ENCODE measurements around the gene CXCL8.
"Not testable (repeated sequence)": the region's sequence is repeated elsewhere in the genome, so short reads cannot be mapped to it uniquely, and the experiment has no call there.

Gene CXCL8

GRCh38 chr4:73740353-73740778, at the start of gene CXCL8:
Gene CXCL8 (plus strand): TSS chr4:73740569. CDS start chr4:73740659, 90 bp downstream.
- Mint-ChIP-seq H3K27ac (ENCODE audit: low read depth) (no peak within 1 kb of the TSS), H3K27me3 (no peaks in the 10 kb centered on the region), H3K4me3 (no peak within 1 kb of the TSS), H3K4me1 (no peaks in the 10 kb centered on the region), H3K36me3 (ENCODE audit: insufficient read depth) (no peaks in the 10 kb centered on the region), H3K9me3 (peaks cover 6% of the 10 kb centered on the region)
- DNase-seq (ENCODE audit: low spot score in 2 of 2), result no peak
- no peak for ATAC-seq (replicated peaks; ENCODE audit: extremely low read depth, poor library complexity, severe bottlenecking)

- DNase-seq (ENCODE audit: low spot score in 2 of 2); H3K27ac Mint-ChIP-seq (ENCODE audit: low read depth); H3K4me1 Mint-ChIP-seq; H3K36me3 Mint-ChIP-seq (ENCODE audit: insufficient read depth); ATAC-seq (replicated peaks; ENCODE audit: extremely low read depth, poor library complexity, severe bottlenecking); H3K4me3 Mint-ChIP-seq; H3K27me3 Mint-ChIP-seq: not testable (repeated sequence)
- H3K9me3 Mint-ChIP-seq, result peaks cover 17% of the 10 kb centered on the region
These were observed 49.2 kb upstream of the CXCL8 start for GRCh38 chr4:73691201-73691600.

- H3K27me3 Mint-ChIP-seq, result no peaks in the 10 kb centered on the region
- no peaks in the 10 kb centered on the region for H3K4me1 Mint-ChIP-seq
- ATAC-seq (replicated peaks; ENCODE audit: extremely low read depth, poor library complexity, severe bottlenecking), result no peak
- no peak overlapping the region for H3K27ac Mint-ChIP-seq (ENCODE audit: low read depth)
- peaks cover 13% of the 10 kb centered on the region for H3K9me3 Mint-ChIP-seq
- H3K4me3 Mint-ChIP-seq, result no peak overlapping the region
- DNase-seq (ENCODE audit: low spot score in 2 of 2), result no peak
- H3K36me3 Mint-ChIP-seq (ENCODE audit: insufficient read depth), result no peaks in the 10 kb centered on the region
These were observed 48.6 kb upstream of the CXCL8 start for GRCh38 chr4:73691759-73692158.

GRCh38 chr4:73692254-73692653, 48.1 kb upstream of the CXCL8 start:
- Mint-ChIP-seq H3K27me3 (no peaks in the 10 kb centered on the region), H3K27ac (ENCODE audit: low read depth) (no peak overlapping the region), H3K4me3 (no peak overlapping the region), H3K9me3 (peaks cover 13% of the 10 kb centered on the region), H3K36me3 (ENCODE audit: insufficient read depth) (no peaks in the 10 kb centered on the region), H3K4me1 (no peaks in the 10 kb centered on the region)
- no peak for ATAC-seq (replicated peaks; ENCODE audit: extremely low read depth, poor library complexity, severe bottlenecking)
- no peak for DNase-seq (ENCODE audit: low spot score in 2 of 2)

GRCh38 chr4:73692701-73693100, 47.7 kb upstream of the CXCL8 start:
- Mint-ChIP-seq H3K27me3 (no peaks in the 10 kb centered on the region), H3K4me3 (no peak overlapping the region), H3K4me1 (no peaks in the 10 kb centered on the region), H3K27ac (ENCODE audit: low read depth) (no peak overlapping the region), H3K9me3 (peaks cover 13% of the 10 kb centered on the region), H3K36me3 (ENCODE audit: insufficient read depth) (no peaks in the 10 kb centered on the region)
- ATAC-seq (replicated peaks; ENCODE audit: extremely low read depth, poor library complexity, severe bottlenecking) (no peak), DNase-seq (ENCODE audit: low spot score in 2 of 2) (no peak)

GRCh38 chr4:73693811-73694210, 46.6 kb upstream of the CXCL8 start:
- Mint-ChIP-seq H3K9me3 (peaks cover 13% of the 10 kb centered on the region), H3K27ac (ENCODE audit: low read depth) (no peak overlapping the region), H3K27me3 (no peaks in the 10 kb centered on the region), H3K36me3 (ENCODE audit: insufficient read depth) (no peaks in the 10 kb centered on the region), H3K4me3 (no peak overlapping the region), H3K4me1 (no peaks in the 10 kb centered on the region)
- no peak for DNase-seq (ENCODE audit: low spot score in 2 of 2)
- no peak for ATAC-seq (replicated peaks; ENCODE audit: extremely low read depth, poor library complexity, severe bottlenecking)

- Mint-ChIP-seq H3K27me3 (no peaks in the 10 kb centered on the region), H3K27ac (ENCODE audit: low read depth) (no peak overlapping the region), H3K36me3 (ENCODE audit: insufficient read depth) (no peaks in the 10 kb centered on the region), H3K4me3 (no peak overlapping the region), H3K4me1 (no peaks in the 10 kb centered on the region), H3K9me3 (no peaks in the 10 kb centered on the region)
- ATAC-seq (replicated peaks; ENCODE audit: extremely low read depth, poor library complexity, severe bottlenecking), result no peak
- no peak for DNase-seq (ENCODE audit: low spot score in 2 of 2)
These were observed 42.2 kb upstream of the CXCL8 start for GRCh38 chr4:73698217-73698616.

- Mint-ChIP-seq H3K36me3 (ENCODE audit: insufficient read depth) (no peaks in the 10 kb centered on the region), H3K4me1 (no peaks in the 10 kb centered on the region), H3K27me3 (no peaks in the 10 kb centered on the region), H3K27ac (ENCODE audit: low read depth) (no peak overlapping the region), H3K4me3 (no peak overlapping the region), H3K9me3 (no peaks in the 10 kb centered on the region)
- no peak for DNase-seq (ENCODE audit: low spot score in 2 of 2)
- no peak for ATAC-seq (replicated peaks; ENCODE audit: extremely low read depth, poor library complexity, severe bottlenecking)
These were observed 39.3 kb upstream of the CXCL8 start for GRCh38 chr4:73701116-73701515.

GRCh38 chr4:73702796-73703287, 37.5 kb upstream of the CXCL8 start:
- H3K9me3 Mint-ChIP-seq, result no peaks in the 10 kb centered on the region
- H3K36me3 Mint-ChIP-seq (ENCODE audit: insufficient read depth), result no peaks in the 10 kb centered on the region
- no peak for ATAC-seq (replicated peaks; ENCODE audit: extremely low read depth, poor library complexity, severe bottlenecking)
- no peak overlapping the region for H3K4me3 Mint-ChIP-seq
- no peaks in the 10 kb centered on the region for H3K27me3 Mint-ChIP-seq
- no peaks in the 10 kb centered on the region for H3K4me1 Mint-ChIP-seq
- no peak overlapping the region for H3K27ac Mint-ChIP-seq (ENCODE audit: low read depth)
- DNase-seq (ENCODE audit: low spot score in 2 of 2), result no peak

GRCh38 chr4:73703320-73703719, 37.0 kb upstream of the CXCL8 start:
- no peak for ATAC-seq (replicated peaks; ENCODE audit: extremely low read depth, poor library complexity, severe bottlenecking)
- Mint-ChIP-seq H3K4me1 (no peaks in the 10 kb centered on the region), H3K36me3 (ENCODE audit: insufficient read depth) (no peaks in the 10 kb centered on the region), H3K27ac (ENCODE audit: low read depth) (no peak overlapping the region), H3K27me3 (no peaks in the 10 kb centered on the region), H3K4me3 (no peak overlapping the region), H3K9me3 (no peaks in the 10 kb centered on the region)
- DNase-seq (ENCODE audit: low spot score in 2 of 2), result no peak

GRCh38 chr4:73704314-73705055, 35.9 kb upstream of the CXCL8 start:
- H3K36me3 Mint-ChIP-seq (ENCODE audit: insufficient read depth), result no peaks in the 10 kb centered on the region
- no peak overlapping the region for H3K27ac Mint-ChIP-seq (ENCODE audit: low read depth)
- H3K4me1 Mint-ChIP-seq, result no peaks in the 10 kb centered on the region
- ATAC-seq (replicated peaks; ENCODE audit: extremely low read depth, poor library complexity, severe bottlenecking), result no peak
- no peaks in the 10 kb centered on the region for H3K27me3 Mint-ChIP-seq
- no peak for DNase-seq (ENCODE audit: low spot score in 2 of 2)
- H3K4me3 Mint-ChIP-seq, result no peak overlapping the region
- no peaks in the 10 kb centered on the region for H3K9me3 Mint-ChIP-seq

GRCh38 chr4:73705056-73705432, 35.3 kb upstream of the CXCL8 start:
- ATAC-seq (replicated peaks; ENCODE audit: extremely low read depth, poor library complexity, severe bottlenecking) (no peak), DNase-seq (ENCODE audit: low spot score in 2 of 2) (no peak)
- H3K36me3 Mint-ChIP-seq (ENCODE audit: insufficient read depth), result no peaks in the 10 kb centered on the region
- no peak overlapping the region for H3K4me3 Mint-ChIP-seq
- no peak overlapping the region for H3K27ac Mint-ChIP-seq (ENCODE audit: low read depth)
- H3K9me3 Mint-ChIP-seq, result no peaks in the 10 kb centered on the region
- no peaks in the 10 kb centered on the region for H3K4me1 Mint-ChIP-seq
- no peaks in the 10 kb centered on the region for H3K27me3 Mint-ChIP-seq

- ATAC-seq (replicated peaks; ENCODE audit: extremely low read depth, poor library complexity, severe bottlenecking), result no peak
- Mint-ChIP-seq H3K4me1 (no peaks in the 10 kb centered on the region), H3K27me3 (no peaks in the 10 kb centered on the region), H3K36me3 (ENCODE audit: insufficient read depth) (no peaks in the 10 kb centered on the region), H3K27ac (ENCODE audit: low read depth) (no peak overlapping the region), H3K4me3 (no peak overlapping the region), H3K9me3 (no peaks in the 10 kb centered on the region)
- DNase-seq (ENCODE audit: low spot score in 2 of 2), result no peak
These were observed 34.6 kb upstream of the CXCL8 start for GRCh38 chr4:73705721-73706120.
